CD4-positive, CD25-positive, alpha-beta regulatory T cell (primary cell): Measurements from ENCODE around the gene PPP1CA. TPM values are rescaled to one million over a fixed set of nuclear protein-coding genes. Genes with fewer than 3 reads are reported as not detected.

Experiments
- ATAC-seq, 2 donors: fragments of 150-1000 bp; cut with Tn5 transposase; one replicate each; pipeline ENCODE4 v1.10.0; 2021; ENCODE audit warnings: low read depth in 2 of 2, moderate number of reproducible peaks in 2 of 2, moderate library complexity in 1 of 2
- DNase-seq, 3 donors: peaks; one replicate each; pipeline versions ENCODE4 v3.0.0 to v3.0.0-alpha.2; 2012 to 2022; ENCODE audit warnings: mixed read lengths in 1 of 3
- H3K27ac ChIP-seq: one replicate; pipeline ENCODE4 v1.7.0; 2013; ENCODE audit warnings: mild to moderate bottlenecking, low read length; ENCODE audit not compliant: insufficient read depth, poor library complexity, severe bottlenecking
- H3K27me3 ChIP-seq: one replicate; pipeline ENCODE4 v1.7.0; 2013; ENCODE audit warnings: low read length; ENCODE audit not compliant: control insufficient read depth, insufficient read depth
- H3K36me3 ChIP-seq: one replicate; pipeline ENCODE4 v1.7.0; 2013; ENCODE audit warnings: mild to moderate bottlenecking, low read length, moderate library complexity; ENCODE audit not compliant: control insufficient read depth, insufficient read depth
- H3K4me1 ChIP-seq: 2 replicates; pipeline ENCODE4 v1.7.0; 2013; ENCODE audit warnings: mild to moderate bottlenecking, low read length; ENCODE audit not compliant: insufficient read depth, control insufficient read depth, poor library complexity, severe bottlenecking
- H3K4me3 ChIP-seq: one replicate; pipeline ENCODE4 v1.7.0; 2013; ENCODE audit warnings: low read depth, mild to moderate bottlenecking, low read length, moderate library complexity
- H3K9me3 ChIP-seq, 2 experiments: 1 replicate in 1 of 2; 2 replicates in 1 of 2; pipeline ENCODE4 v1.7.0; 2013; ENCODE audit warnings: low read length in 2 of 2, mild to moderate bottlenecking in 1 of 2, moderate library complexity in 1 of 2; ENCODE audit not compliant: control insufficient read depth in 2 of 2
- H3K27ac Mint-ChIP-seq, 3 donors: one replicate each; pipeline ENCODE4 v1.8.0; 2020 to 2022; ENCODE audit warnings: mild to moderate bottlenecking in 3 of 3, mixed read lengths in 3 of 3, moderate library complexity in 2 of 3
- H3K27me3 Mint-ChIP-seq: one replicate; pipeline ENCODE4 v1.8.0; 2022; ENCODE audit warnings: mild to moderate bottlenecking, mixed read lengths
- H3K36me3 Mint-ChIP-seq: one replicate; pipeline ENCODE4 v1.8.0; 2020; ENCODE audit warnings: mixed read lengths
- H3K4me1 Mint-ChIP-seq, 4 donors: one replicate each; pipeline ENCODE4 v1.8.0; 2020 to 2022; ENCODE audit warnings: mixed read lengths in 4 of 4, mild to moderate bottlenecking in 1 of 4
- H3K4me3 Mint-ChIP-seq, 4 donors: one replicate each; pipeline ENCODE4 v1.8.0; 2020 to 2022; ENCODE audit warnings: mild to moderate bottlenecking in 4 of 4, mixed read lengths in 4 of 4, moderate library complexity in 3 of 4
- H3K9me3 Mint-ChIP-seq, 7 donors: one replicate each; pipeline ENCODE4 v1.8.0; 2020 to 2022; ENCODE audit warnings: mixed read lengths in 7 of 7, mild to moderate bottlenecking in 3 of 7, moderate library complexity in 2 of 7
- polyA plus RNA-seq, 4 donors: library from polyadenylated mRNA; unstranded; fragments of 300-500 nt; fragmentation: Illumina TruSeq; gene quantifications; one replicate each; pipeline ENCODE4 v1.2.3, GENCODE V29; 2021
- total RNA-seq: library from RNA; stranded (reverse); gene quantifications from one replicate; pipeline ENCODE4 v1.2.3, GENCODE V29; 2022

The PPP1CA gene
- total and polyA plus RNA-seq, 5 donors from 2014 or later, result 160 to 762 (median 557) TPM

DNA sequence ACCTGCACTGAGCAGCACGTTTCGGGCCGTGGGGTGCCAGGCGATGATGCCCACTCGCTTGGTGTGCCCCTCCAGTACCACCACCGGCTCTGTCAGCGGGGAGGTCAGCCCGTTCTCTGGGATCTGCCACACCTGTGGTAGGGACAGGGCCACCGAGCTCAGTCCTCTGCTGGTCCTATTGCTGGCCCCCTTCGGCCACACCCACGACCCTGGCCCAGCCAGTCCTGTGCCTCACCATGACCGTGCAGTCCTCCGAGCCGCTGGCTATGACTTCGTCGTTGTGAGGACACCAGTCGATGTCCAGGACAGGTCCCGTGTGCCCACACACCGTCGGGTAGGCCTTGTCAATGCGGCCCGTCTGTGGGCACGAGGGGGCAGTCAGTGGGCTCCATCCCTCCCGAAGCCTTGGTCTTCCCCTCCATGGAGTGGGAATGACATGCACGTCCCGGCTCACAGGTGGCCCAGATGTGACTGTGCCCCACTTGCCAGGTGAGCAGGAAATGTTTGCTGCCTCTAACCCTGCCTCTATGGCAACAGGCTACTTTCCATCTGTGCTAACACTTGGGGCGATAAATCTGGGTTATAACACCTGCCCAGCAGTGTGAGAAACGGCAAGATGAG, 40.2 kb upstream of the PPP1CA start:
- ATAC-seq (no peak), DNase-seq (peak in 2 of 3 donors; percentile 43 to 54)
- H3K9me3 Mint-ChIP-seq, result peaks cover 0 to 2% (median 0%) of the 10 kb centered on the region in 7 donors
- H3K27ac Mint-ChIP-seq, result peak overlapping the region; percentile 76 to 90 (median 89)
- Histone ChIP-seq H3K36me3 (no peaks in the 10 kb centered on the region), H3K27ac (peak overlapping the region; percentile 94), H3K9me3 (no peaks in the 10 kb centered on the region), H3K27me3 (no peaks in the 10 kb centered on the region), H3K4me3 (no peak overlapping the region), H3K4me1 (peaks cover 93% of the 10 kb centered on the region)
- peak overlapping the region; percentile 57 to 94 (median 74) for H3K4me3 Mint-ChIP-seq
- H3K36me3 Mint-ChIP-seq, result peaks cover under 1% of the 10 kb centered on the region
- H3K4me1 Mint-ChIP-seq, result peaks cover 11 to 79% (median 48%) of the 10 kb centered on the region in 4 donors
- H3K27me3 Mint-ChIP-seq, result no peaks in the 10 kb centered on the region

DNA sequence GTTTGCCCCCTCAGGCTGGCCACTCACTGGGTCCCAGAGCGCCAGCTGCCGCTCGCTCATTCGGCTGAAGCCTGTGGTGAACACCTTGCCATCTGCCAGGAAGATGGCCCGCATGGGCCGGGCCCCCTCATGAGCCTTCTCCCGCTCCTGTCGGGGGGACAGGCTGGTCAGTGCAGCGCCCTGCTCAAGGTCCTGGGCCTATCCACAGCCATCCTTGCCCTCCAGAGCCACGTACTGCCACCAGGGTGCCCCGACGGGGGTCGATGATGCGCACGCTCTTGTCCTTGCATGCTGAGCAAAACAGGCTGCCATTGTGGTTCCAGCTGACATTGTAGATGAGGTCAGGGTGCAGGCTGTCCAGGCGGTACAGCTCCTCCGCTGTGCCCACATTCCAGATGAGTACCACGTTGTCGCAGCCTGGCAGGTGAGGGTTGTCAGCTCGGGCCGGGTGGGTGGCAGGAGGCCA, 39.5 kb upstream of the PPP1CA start:
- Mint-ChIP-seq H3K27me3 (no peaks in the 10 kb centered on the region), H3K4me1 (peaks cover 7 to 77% (median 44%) of the 10 kb centered on the region in 4 donors), H3K4me3 (peak overlapping the region; percentile 53 to 99 (median 66)), H3K36me3 (peaks cover 5% of the 10 kb centered on the region), H3K9me3 (peaks cover 0 to 2% (median 0%) of the 10 kb centered on the region in 7 donors), H3K27ac (peak overlapping the region; percentile 76 to 94 (median 92))
- H3K9me3 ChIP-seq, result no peaks in the 10 kb centered on the region
- ATAC-seq, result no peak
- H3K4me3 ChIP-seq, result no peak overlapping the region
- DNase-seq, result peak in 1 of 3 donors; percentile 33
- H3K36me3 ChIP-seq, result no peaks in the 10 kb centered on the region
- peak overlapping the region; percentile 94 for H3K27ac ChIP-seq
- H3K27me3 ChIP-seq, result no peaks in the 10 kb centered on the region
- H3K4me1 ChIP-seq, result peaks cover 93% of the 10 kb centered on the region

DNA sequence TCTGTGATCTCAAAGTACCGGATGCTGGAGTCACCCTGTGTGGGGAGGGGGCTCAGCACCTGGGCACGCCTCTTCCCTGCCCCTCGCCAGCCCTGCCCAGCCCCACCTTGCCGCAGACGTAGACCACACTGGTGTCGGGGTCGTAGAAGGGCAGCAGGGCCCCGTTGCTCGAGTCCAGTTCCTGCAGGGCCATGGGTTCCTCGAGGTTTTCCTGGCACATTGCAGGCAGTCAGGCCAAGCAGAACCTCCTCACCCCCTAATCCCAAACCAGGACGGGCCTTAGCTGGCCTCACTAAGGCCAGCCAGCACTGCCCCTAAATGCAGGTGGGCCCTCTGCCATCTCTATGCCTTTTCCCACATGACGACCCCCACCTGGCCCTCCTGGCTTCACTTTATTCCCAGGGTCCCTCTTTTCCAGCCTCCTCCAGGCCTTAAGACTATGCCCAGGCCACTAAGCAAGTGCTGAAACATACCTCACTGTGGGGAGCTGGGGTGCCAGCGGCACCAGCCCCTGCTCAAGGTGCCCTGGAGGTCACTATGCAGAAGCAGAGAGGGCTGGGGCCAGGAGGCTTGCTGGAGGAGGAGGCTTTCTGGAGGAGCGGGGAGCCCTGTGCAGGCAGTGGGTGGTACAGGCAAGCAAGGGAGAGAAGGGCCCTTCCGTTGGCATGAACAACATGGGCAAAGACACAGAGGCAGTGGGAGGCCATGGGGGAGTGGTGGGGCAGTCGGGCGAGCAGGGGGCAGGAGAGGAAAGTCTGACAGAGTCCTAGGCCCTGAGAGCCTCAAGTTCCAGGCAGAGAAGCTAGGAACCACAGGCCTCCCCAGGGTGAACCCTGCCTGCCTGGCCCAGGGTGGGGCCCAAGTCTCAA, 38.8 kb upstream of the PPP1CA start:
- peaks cover 0 to 2% (median 0%) of the 10 kb centered on the region in 7 donors for H3K9me3 Mint-ChIP-seq
- peak overlapping the region; percentile 92 to 98 (median 94) for H3K27ac Mint-ChIP-seq
- H3K4me1 Mint-ChIP-seq, result peaks cover 6 to 75% (median 38%) of the 10 kb centered on the region in 4 donors
- Histone ChIP-seq H3K36me3 (peaks cover 3% of the 10 kb centered on the region), H3K9me3 (no peaks in the 10 kb centered on the region), H3K27ac (peak overlapping the region; percentile 94), H3K4me3 (peak overlapping the region; percentile 37), H3K4me1 (peaks cover 93% of the 10 kb centered on the region), H3K27me3 (no peaks in the 10 kb centered on the region)
- H3K27me3 Mint-ChIP-seq, result no peaks in the 10 kb centered on the region
- H3K4me3 Mint-ChIP-seq, result peak overlapping the region; percentile 97 to 99 (median 98)
- peaks cover 5% of the 10 kb centered on the region for H3K36me3 Mint-ChIP-seq
- DNase-seq, result peak in 2 of 3 donors; percentile 29 to 66
- ATAC-seq, result no peak

DNA sequence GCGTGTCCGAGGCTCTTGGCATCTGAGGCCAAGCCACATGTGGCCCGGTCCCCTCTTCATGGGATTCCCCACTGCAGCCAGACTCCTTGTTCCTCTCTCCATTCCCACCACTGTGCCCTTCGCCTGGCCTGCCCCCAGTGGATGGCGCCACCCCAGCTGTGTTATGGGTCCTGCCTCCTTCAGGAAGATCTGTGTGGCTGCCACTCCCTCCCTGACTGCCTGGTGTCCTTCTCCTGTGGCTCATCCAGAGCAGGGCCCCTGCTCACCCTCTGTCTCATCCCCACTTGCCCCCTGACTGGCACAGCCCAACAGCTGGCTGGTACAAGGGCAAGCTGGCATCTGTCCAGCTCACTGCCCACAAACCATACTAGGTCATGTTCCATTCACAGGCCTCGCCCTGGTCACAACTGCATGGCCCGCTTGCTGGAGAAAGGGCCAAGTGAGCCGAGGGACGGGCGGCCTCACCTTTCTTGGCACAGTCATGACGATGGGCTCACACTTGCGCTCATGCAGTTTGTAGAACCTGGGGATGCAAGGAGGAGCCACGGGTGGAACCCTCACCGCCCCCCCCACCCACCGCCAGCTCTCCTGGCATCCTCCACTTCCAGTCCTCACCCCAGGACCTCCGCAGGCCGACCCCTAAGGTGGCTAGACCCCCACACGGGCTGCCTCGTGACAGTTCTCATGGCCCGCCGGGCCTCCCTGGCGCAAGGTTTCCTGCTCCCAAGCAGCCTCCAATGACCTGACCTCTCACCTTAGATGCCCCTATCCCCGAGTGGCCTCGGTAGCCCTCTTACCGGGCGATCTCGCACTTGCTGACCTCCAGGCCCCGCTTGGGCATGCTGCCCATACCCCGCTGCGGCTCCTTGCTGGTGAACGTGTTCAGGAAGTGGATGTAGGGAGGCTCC, 37.9 kb upstream of the PPP1CA start:
- DNase-seq, result no peak
- Mint-ChIP-seq H3K27ac (peak overlapping the region; percentile 92 to 98 (median 94)), H3K27me3 (no peaks in the 10 kb centered on the region), H3K9me3 (peaks cover 0 to 2% (median 0%) of the 10 kb centered on the region in 7 donors), H3K4me3 (peak overlapping the region; percentile 97 to 99 (median 98)), H3K36me3 (peaks cover 5% of the 10 kb centered on the region), H3K4me1 (peaks cover 6 to 73% (median 31%) of the 10 kb centered on the region in 4 donors)
- no peaks in the 10 kb centered on the region for H3K27me3 ChIP-seq
- H3K27ac ChIP-seq, result peak overlapping the region; percentile 94
- H3K36me3 ChIP-seq, result peaks cover 7% of the 10 kb centered on the region
- no peaks in the 10 kb centered on the region for H3K9me3 ChIP-seq
- peak overlapping the region; percentile 70 for H3K4me3 ChIP-seq
- H3K4me1 ChIP-seq, result peaks cover 93% of the 10 kb centered on the region
- no peak for ATAC-seq

DNA sequence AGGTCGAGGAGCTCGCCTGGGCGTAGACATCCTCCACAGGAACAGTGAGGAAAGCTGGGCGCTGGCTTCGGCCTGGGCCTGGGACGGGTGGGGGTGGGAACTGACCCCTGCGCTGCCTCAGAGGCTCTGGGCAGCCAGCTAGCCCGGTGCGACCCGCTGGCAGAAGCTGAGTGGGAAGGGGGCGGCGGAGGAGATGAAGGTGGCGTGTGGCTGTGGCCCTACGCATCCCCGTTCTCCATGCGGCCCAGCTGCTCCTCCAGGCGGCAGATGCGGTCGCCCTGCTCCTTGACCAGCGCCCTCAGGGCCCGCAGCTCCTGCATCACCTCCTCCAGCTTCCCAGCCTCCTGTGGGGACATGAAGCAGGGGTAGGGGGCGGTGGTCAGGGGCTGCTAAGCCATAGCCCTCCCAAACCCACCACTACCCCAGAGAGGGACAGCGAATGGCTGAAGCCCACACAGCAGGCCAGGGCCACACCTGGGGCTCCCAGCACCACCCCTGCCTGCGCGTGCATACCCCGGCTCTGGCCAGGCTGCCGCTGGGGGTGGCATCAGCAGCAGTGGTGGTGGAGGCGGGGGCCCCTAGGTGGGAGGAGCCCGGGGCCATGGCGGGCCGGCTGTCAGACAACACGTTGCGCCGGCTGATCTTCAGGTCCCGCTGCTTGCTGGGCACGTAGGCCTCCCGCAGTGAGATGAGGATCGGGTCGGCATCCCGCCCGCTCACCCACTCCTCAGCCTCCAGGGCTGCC, 36.7 kb upstream of the PPP1CA start:
- Mint-ChIP-seq H3K9me3 (no peaks in the 10 kb centered on the region), H3K27me3 (no peaks in the 10 kb centered on the region)
- peaks cover 94% of the 10 kb centered on the region for H3K4me1 ChIP-seq

DNA sequence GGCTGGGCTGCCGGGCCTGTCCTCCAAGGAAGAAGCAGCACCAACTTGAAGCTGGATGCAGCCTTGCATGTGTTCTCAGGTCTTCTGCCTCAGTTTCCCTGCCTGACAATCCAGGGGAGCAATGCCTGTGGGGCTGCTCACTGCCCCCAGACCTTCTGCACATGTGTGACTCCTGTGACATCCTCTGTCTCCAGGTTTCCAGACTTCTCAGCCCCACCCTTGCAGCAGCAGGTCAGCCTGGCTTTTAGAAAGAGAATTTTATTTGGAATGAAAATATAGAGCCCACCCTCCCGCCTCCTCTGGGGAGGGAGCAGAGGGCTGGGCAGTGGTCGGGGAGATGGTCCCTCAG, 36.1 kb upstream of the PPP1CA start:
- H3K36me3 Mint-ChIP-seq, result peaks cover 5% of the 10 kb centered on the region
- Histone ChIP-seq H3K27ac (peak overlapping the region; percentile 94), H3K9me3 (no peaks in the 10 kb centered on the region), H3K36me3 (peaks cover 9% of the 10 kb centered on the region), H3K4me3 (peak overlapping the region; percentile 88), H3K27me3 (no peaks in the 10 kb centered on the region), H3K4me1 (peaks cover 94% of the 10 kb centered on the region)
- H3K4me3 Mint-ChIP-seq, result peak overlapping the region; percentile 97 to 99 (median 98)
- ATAC-seq (no peak), DNase-seq (no peak)
- peak overlapping the region; percentile 92 to 94 (median 94) for H3K27ac Mint-ChIP-seq
- no peaks in the 10 kb centered on the region for H3K9me3 Mint-ChIP-seq
- no peaks in the 10 kb centered on the region for H3K27me3 Mint-ChIP-seq
- peaks cover 6 to 78% (median 30%) of the 10 kb centered on the region in 4 donors for H3K4me1 Mint-ChIP-seq

More for the DNA sequence above, 36.7 kb upstream of the PPP1CA start:
- Histone ChIP-seq H3K4me3 (peak overlapping the region; percentile 88), H3K27ac (peak overlapping the region; percentile 94), H3K36me3 (peaks cover 9% of the 10 kb centered on the region), H3K9me3 (no peaks in the 10 kb centered on the region), H3K27me3 (no peaks in the 10 kb centered on the region)
- DNase-seq, result peak; percentile 74 to 85 (median 76)
- peak; percentile 35 to 41 for ATAC-seq
- Mint-ChIP-seq H3K4me3 (peak overlapping the region; percentile 97 to 99 (median 98)), H3K27ac (peak overlapping the region; percentile 92 to 94 (median 94)), H3K4me1 (peaks cover 6 to 75% (median 30%) of the 10 kb centered on the region in 4 donors), H3K36me3 (peaks cover 5% of the 10 kb centered on the region)
